Stimulated activated naive B cell treated with anti-CD40 and anti-IgM and Interleukin-4, amounts not matched to agents 10 μg/mL and 1 μg/mL and 100 μg/mL, for 72 hours (primary cell): Measurements from ENCODE around the gene FGF11.
"Not testable (repeated sequence)": the region's sequence is repeated elsewhere in the genome, so short reads cannot be mapped to it uniquely, and the experiment has no call there.

Source experiments
- ATAC-seq, 2 donors: fragments of 150-1000 bp; cut with Tn5 transposase; replicated peaks; 2 replicates each; pipeline ENCODE4 v1.10.0; 2021; ENCODE audit warnings: moderate library complexity in 1 of 2
- DNase-seq: peaks from one replicate; pipeline ENCODE4 v3.0.0; 2021
- H3K27ac Mint-ChIP-seq: one replicate; pipeline ENCODE4 v1.8.0; 2022; ENCODE audit warnings: mild to moderate bottlenecking, mixed read lengths
- H3K27me3 Mint-ChIP-seq, 2 donors: one replicate each; pipeline ENCODE4 v1.8.0; 2022; ENCODE audit warnings: mixed read lengths in 2 of 2
- H3K36me3 Mint-ChIP-seq, 2 donors: one replicate each; pipeline ENCODE4 v1.8.0; 2022; ENCODE audit warnings: mixed read lengths in 2 of 2, mild to moderate bottlenecking in 1 of 2
- H3K4me1 Mint-ChIP-seq, 2 donors: one replicate each; pipeline ENCODE4 v1.8.0; 2022; ENCODE audit warnings: mixed read lengths in 2 of 2, mild to moderate bottlenecking in 1 of 2
- H3K4me3 Mint-ChIP-seq, 2 donors: one replicate each; pipeline ENCODE4 v1.8.0; 2022; ENCODE audit warnings: mild to moderate bottlenecking in 2 of 2, mixed read lengths in 2 of 2, moderate library complexity in 1 of 2
- H3K9me3 Mint-ChIP-seq, 2 donors: one replicate each; pipeline ENCODE4 v1.8.0; 2022; ENCODE audit warnings: mixed read lengths in 2 of 2, mild to moderate bottlenecking in 1 of 2

Gene FGF11

GRCh38 chr17:7481275-7481674, 42.0 kb downstream of the FGF11 start, which contains the start of gene SLC35G6:
Gene SLC35G6 (plus strand): TSS chr17:7481446. CDS start chr17:7481517, 71 bp downstream.
- Mint-ChIP-seq H3K4me1 (peaks cover 58 to 81% of the 10 kb centered on the region in 2 donors), H3K27ac (peak within 1 kb of the TSS; percentile 100), H3K36me3 (peaks cover 11 to 21% of the 10 kb centered on the region in 2 donors), H3K4me3 (peak within 1 kb of the TSS; percentile 99 to 100)
- H3K9me3 Mint-ChIP-seq, DNase-seq, H3K27me3 Mint-ChIP-seq, ATAC-seq: not testable (repeated sequence)

GRCh38 chr17:7481842-7482741, 42.8 kb downstream of the FGF11 start:
- Mint-ChIP-seq H3K27ac (peak overlapping the region; percentile 100), H3K36me3 (peaks cover 14 to 18% of the 10 kb centered on the region in 2 donors), H3K4me1 (peaks cover 58 to 81% of the 10 kb centered on the region in 2 donors), H3K4me3 (peak overlapping the region; percentile 99 to 100)
- not testable (repeated sequence) for H3K9me3 Mint-ChIP-seq, H3K27me3 Mint-ChIP-seq, ATAC-seq, DNase-seq

- ATAC-seq, DNase-seq, H3K9me3 Mint-ChIP-seq, H3K27me3 Mint-ChIP-seq: not testable (repeated sequence)
- Mint-ChIP-seq H3K27ac (peak overlapping the region; percentile 100), H3K36me3 (peaks cover 19 to 24% of the 10 kb centered on the region in 2 donors), H3K4me3 (peak overlapping the region; percentile 99 to 100), H3K4me1 (peaks cover 58 to 81% of the 10 kb centered on the region in 2 donors)
Measured at GRCh38 chr17:7482742-7483088, 43.4 kb downstream of the FGF11 start.

GRCh38 chr17:7483255-7484066, 44.1 kb downstream of the FGF11 start:
- DNase-seq: peak; percentile 87
- peak; percentile 66 to 70 for ATAC-seq
- Mint-ChIP-seq H3K9me3 (no peaks in the 10 kb centered on the region), H3K4me1 (peaks cover 53 to 81% of the 10 kb centered on the region in 2 donors), H3K4me3 (peak overlapping the region; percentile 99 to 100), H3K27me3 (no peaks in the 10 kb centered on the region), H3K36me3 (peaks cover 20 to 27% of the 10 kb centered on the region in 2 donors), H3K27ac (peak overlapping the region; percentile 100)

GRCh38 chr17:7484067-7484918, 45.0 kb downstream of the FGF11 start, which contains the start of gene POLR2A:
Gene POLR2A (plus strand): TSS chr17:7484366.
- no peaks in the 10 kb centered on the region for H3K9me3 Mint-ChIP-seq
- ATAC-seq (peak; percentile 67 to 76), DNase-seq (peak; percentile 97)
- H3K36me3 Mint-ChIP-seq: peaks cover 25 to 34% of the 10 kb centered on the region in 2 donors
- no peaks in the 10 kb centered on the region for H3K27me3 Mint-ChIP-seq
- peaks cover 55 to 83% of the 10 kb centered on the region in 2 donors for H3K4me1 Mint-ChIP-seq
- peak within 1 kb of the TSS; percentile 99 to 100 for H3K4me3 Mint-ChIP-seq
- peak within 1 kb of the TSS; percentile 100 for H3K27ac Mint-ChIP-seq

GRCh38 chr17:7484919-7485377, 45.6 kb downstream of the FGF11 start:
- H3K27ac Mint-ChIP-seq: peak overlapping the region; percentile 100
- peaks cover 25 to 38% of the 10 kb centered on the region in 2 donors for H3K36me3 Mint-ChIP-seq
- H3K4me1 Mint-ChIP-seq: peaks cover 58 to 87% of the 10 kb centered on the region in 2 donors
- no peaks in the 10 kb centered on the region for H3K27me3 Mint-ChIP-seq
- no peak for ATAC-seq
- DNase-seq: no peak
- peak overlapping the region; percentile 99 to 100 for H3K4me3 Mint-ChIP-seq
- H3K9me3 Mint-ChIP-seq: no peaks in the 10 kb centered on the region

- H3K4me3 Mint-ChIP-seq: peak overlapping the region; percentile 73 to 100
- no peaks in the 10 kb centered on the region for H3K9me3 Mint-ChIP-seq
- no peak for ATAC-seq
- no peak for DNase-seq
- peaks cover 32 to 45% of the 10 kb centered on the region in 2 donors for H3K36me3 Mint-ChIP-seq
- peak overlapping the region; percentile 86 for H3K27ac Mint-ChIP-seq
- no peaks in the 10 kb centered on the region for H3K27me3 Mint-ChIP-seq
- peaks cover 60 to 87% of the 10 kb centered on the region in 2 donors for H3K4me1 Mint-ChIP-seq
Measured at GRCh38 chr17:7486181-7486580, 46.9 kb downstream of the FGF11 start.

- H3K9me3 Mint-ChIP-seq: no peaks in the 10 kb centered on the region
- no peak for ATAC-seq
- no peak overlapping the region for H3K27ac Mint-ChIP-seq
Measured at GRCh38 chr17:7490144-7490543, 50.8 kb downstream of the FGF11 start.

GRCh38 chr17:7491583-7491982, 52.3 kb downstream of the FGF11 start:
- H3K27ac Mint-ChIP-seq: peak overlapping the region; percentile 52
- H3K27me3 Mint-ChIP-seq: no peaks in the 10 kb centered on the region
- H3K4me3 Mint-ChIP-seq: no peak overlapping the region
- no peak for DNase-seq
- peaks cover 33 to 68% of the 10 kb centered on the region in 2 donors for H3K36me3 Mint-ChIP-seq
- ATAC-seq: no peak
- H3K9me3 Mint-ChIP-seq: no peaks in the 10 kb centered on the region
- peaks cover 45 to 71% of the 10 kb centered on the region in 2 donors for H3K4me1 Mint-ChIP-seq

More at GRCh38 chr17:7490144-7490543, 50.8 kb downstream of the FGF11 start:
- H3K36me3 Mint-ChIP-seq: peaks cover 32 to 64% of the 10 kb centered on the region in 2 donors
- no peak overlapping the region for H3K4me3 Mint-ChIP-seq
- no peak for DNase-seq
- no peaks in the 10 kb centered on the region for H3K27me3 Mint-ChIP-seq
- H3K4me1 Mint-ChIP-seq: peaks cover 53 to 84% of the 10 kb centered on the region in 2 donors

- no peak overlapping the region for H3K4me3 Mint-ChIP-seq
- ATAC-seq (no peak), DNase-seq (no peak)
- H3K36me3 Mint-ChIP-seq: peaks cover 34 to 67% of the 10 kb centered on the region in 2 donors
- no peaks in the 10 kb centered on the region for H3K9me3 Mint-ChIP-seq
- peaks cover 30 to 47% of the 10 kb centered on the region in 2 donors for H3K4me1 Mint-ChIP-seq
- no peaks in the 10 kb centered on the region for H3K27me3 Mint-ChIP-seq
- peak overlapping the region; percentile 7 for H3K27ac Mint-ChIP-seq
Measured at GRCh38 chr17:7493941-7494340, 54.6 kb downstream of the FGF11 start.
